Measurements from ENCODE around the gene STAT6.
A peak's percentile ranks its signal among the peaks of the same experiment; 100 is the strongest.

The STAT6 gene

DNA sequence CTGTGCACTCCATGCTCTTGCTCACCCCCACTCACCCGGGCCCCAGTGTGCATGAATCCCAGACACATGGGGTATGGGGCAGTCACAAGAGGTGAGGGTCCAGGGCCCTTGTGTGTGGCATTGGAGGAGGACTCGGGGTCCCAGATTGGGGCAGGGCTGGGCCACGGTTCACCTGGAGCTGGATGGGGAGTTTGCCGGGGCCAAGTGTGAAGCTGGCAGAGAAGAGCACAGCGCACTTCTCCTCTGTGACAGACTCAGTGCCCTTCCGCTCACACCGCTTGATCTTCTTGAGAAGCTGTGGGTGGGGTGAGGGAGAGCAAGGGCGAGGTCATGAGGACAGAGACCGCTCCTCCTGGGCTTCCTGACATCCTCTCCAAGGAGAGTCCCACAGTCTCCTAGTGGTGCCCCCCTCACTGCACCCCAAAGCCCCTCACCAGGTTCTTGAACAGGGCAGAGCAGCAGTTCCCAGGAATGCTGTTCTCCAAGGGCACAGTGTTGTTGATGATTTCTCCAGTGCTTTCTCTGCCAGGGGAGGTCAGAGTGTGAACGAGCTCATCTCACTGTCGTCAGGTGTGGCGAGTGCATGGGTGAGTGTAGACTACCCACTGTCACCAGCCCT, 6.8 kb downstream of the STAT6 start:
- DNase-seq (ENCODE audit: low read depth in 2 of 2), result no peak

- no peak for DNase-seq (ENCODE audit: low read depth in 2 of 2)
Observed at GRCh38 chr12:57103856-57104255, 7.3 kb downstream of the STAT6 start.

GRCh38 chr12:57101892-57102695, 9.1 kb downstream of the STAT6 start:
- no peak for DNase-seq (ENCODE audit: low read depth in 2 of 2)

GRCh38 chr12:57099766-57100165, 11.4 kb downstream of the STAT6 start:
- no peak for DNase-seq (ENCODE audit: low read depth in 2 of 2)

DNA sequence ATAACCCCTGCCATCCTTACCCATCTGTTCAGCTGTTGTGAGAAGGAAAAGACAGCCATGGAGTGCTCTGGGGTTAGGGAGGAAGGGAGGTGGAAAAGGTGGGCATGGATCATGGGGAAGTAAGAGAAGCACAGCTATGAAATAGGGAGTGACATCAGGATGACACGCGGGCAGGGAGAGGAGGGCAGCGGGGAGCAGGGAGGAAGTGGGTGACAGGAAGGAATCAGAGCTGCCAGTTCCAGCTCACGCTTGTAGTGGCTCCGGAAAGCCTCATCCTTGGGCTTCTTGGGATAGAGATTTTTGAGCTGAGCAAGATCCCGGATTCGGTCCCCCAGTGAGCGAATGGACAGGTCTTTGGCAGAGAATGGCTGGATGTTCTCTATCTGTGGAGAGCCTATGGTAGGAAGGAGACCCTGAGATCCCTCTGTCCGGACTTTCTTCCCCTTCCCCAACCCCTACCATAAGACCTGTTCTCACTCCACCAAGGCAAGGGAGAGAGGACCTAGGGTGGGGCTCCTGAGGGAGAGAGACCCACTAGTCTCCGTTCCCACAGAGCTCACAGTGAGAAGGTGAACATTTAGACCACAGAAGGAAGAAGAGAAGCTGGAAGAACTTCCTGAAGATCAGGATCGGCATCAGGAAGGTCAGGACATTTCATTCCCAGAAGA, 12.0 kb downstream of the STAT6 start:
- DNase-seq (ENCODE audit: low read depth in 2 of 2), result no peak

GRCh38 chr12:57098546-57098945, 12.6 kb downstream of the STAT6 start:
- DNase-seq (ENCODE audit: low read depth in 2 of 2), result no peak

GRCh38 chr12:57097554-57097835, 13.7 kb downstream of the STAT6 start:
- no peak for DNase-seq (ENCODE audit: low read depth in 2 of 2)

- DNase-seq (ENCODE audit: low read depth in 2 of 2), result no peak
Observed at GRCh38 chr12:57096748-57097553, 14.2 kb downstream of the STAT6 start.

- no peak for DNase-seq (ENCODE audit: low read depth in 2 of 2)
Observed at GRCh38 chr12:57096099-57096572, 15.0 kb downstream of the STAT6 start.

- DNase-seq (ENCODE audit: low read depth in 2 of 2), result no peak
Observed at GRCh38 chr12:57095440-57095839, 15.7 kb downstream of the STAT6 start.

GRCh38 chr12:57094208-57095160, 16.7 kb downstream of the STAT6 start:
- DNase-seq (ENCODE audit: low read depth in 2 of 2), result no peak

DNA sequence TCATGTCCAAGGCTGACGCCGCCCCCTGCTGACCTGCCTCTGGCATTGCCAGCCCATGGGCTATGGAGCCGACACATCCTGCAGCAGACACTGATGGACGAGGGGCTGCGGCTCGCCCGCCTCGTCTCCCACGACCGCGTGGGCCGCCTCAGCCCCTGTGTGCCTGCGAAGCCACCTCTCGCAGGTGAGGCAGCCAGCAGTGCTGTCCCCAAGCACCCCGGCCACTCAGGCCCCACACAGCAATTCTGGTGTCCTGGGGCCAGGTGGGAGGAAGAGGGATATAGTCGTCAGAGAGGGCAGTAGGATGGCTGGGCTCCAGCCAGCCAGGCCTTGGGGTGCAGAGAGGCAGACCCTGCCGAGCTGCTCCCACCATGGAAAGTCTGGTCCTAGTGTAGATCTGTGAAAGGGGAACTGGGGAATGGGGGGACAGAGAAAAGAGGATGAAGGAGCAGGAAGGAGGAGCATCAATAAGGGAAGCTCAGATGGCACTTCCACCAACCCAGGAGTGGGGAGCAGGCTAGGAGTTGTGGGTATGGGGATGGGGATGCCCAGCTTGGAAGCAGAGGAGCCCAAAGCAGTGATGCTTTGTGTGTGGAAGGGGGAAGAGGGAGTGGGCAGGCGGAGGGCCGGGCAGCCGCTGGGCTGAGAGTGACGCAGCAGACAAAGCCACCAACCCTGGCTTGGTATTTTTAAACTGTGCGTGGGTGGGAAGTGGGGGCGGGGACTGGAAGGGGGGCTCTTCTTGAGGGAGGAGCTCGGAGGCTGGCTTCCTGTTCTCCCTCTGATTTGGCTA, 17.6 kb downstream of the STAT6 start:
- peak in 1 of 2 donors; percentile 67 for DNase-seq (ENCODE audit: low read depth in 2 of 2)

GRCh38 chr12:57092876-57093414, 18.2 kb downstream of the STAT6 start:
- no peak for DNase-seq (ENCODE audit: low read depth in 2 of 2)

- no peak for DNase-seq (ENCODE audit: low read depth in 2 of 2)
Observed at GRCh38 chr12:57092529-57092862, 18.7 kb downstream of the STAT6 start.

DNA sequence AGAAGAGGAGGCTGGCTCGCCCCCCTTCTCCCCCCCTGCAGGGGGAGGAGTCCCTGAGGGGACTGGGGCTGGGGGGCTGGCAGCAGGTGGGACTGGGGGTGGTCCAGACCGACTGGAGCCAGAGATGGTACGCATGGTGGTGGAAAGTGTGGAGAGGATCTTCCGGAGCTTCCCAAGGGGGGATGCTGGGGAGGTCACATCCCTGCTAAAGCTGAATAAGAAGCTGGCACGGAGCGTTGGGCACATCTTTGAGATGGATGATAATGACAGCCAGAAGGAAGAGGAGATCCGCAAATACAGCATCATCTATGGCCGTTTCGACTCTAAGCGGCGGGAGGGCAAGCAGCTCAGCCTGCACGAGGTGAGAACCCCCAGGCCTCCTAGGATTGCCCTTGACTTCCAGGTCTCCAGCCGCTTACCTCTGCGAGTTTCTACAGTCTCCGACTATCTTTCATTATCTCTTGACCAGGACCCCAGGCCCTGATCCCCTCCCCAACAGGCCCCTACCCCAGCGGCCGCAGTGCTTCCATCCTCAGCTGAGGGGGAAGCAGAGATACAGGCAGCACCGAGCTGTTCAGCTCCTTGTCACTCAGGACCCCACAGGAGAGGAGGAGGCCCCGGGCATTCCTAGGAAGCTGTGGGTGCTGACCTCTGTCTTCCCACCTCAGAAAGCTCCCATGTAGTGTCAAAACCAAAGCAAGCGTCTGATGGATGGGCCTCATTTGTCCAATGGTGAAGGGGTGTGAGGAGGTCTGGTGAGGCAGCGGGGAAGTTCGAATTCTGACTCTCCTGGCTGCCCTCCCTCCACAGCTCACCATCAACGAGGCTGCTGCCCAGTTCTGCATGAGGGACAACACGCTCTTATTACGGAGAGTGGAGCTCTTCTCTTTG, 19.3 kb downstream of the STAT6 start:
- no peak for DNase-seq (ENCODE audit: low read depth in 2 of 2)

GRCh38 chr12:57090924-57091637, 20.1 kb downstream of the STAT6 start:
- no peak for DNase-seq (ENCODE audit: low read depth in 2 of 2)

DNA sequence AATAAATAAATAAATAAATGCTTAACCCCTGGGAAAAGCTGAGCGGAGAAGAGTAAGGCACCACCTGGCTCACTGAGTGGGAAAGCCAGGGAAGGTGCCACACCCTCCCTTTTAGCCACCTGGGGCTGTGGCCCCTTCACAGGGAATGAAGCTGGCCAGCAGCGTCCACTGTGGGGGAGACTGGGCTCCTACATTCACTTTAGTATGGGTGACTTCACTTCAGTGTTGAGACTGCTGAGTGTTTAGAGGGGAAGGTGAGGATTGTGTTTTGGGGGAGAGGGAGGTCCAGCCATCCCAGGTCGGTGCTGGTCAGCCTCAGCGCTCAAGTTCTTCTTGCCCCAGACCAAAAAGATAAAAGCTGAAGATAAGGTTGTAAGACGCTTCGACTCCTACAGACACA, 20.7 kb downstream of the STAT6 start:
- no peak for DNase-seq (ENCODE audit: low read depth in 2 of 2)

All from stimulated activated CD4-positive, alpha-beta T cell treated with anti-CD3 and anti-CD28 coated beads, Interleukin-1b, Interleukin-23, amount 100 ng/mL, for 1 hour (primary cell).